ENCODE results near the gene STK32B. TPM values are rescaled to one million over a fixed set of nuclear protein-coding genes. Genes with fewer than 3 reads are reported as not detected.

The STK32B gene
- total and polyA plus RNA-seq, 2 of the 8 experiments (the other 6 are each of a cell fraction or from before 2014, with no cell fraction given): 2.3 to 2.5 TPM

DNA sequence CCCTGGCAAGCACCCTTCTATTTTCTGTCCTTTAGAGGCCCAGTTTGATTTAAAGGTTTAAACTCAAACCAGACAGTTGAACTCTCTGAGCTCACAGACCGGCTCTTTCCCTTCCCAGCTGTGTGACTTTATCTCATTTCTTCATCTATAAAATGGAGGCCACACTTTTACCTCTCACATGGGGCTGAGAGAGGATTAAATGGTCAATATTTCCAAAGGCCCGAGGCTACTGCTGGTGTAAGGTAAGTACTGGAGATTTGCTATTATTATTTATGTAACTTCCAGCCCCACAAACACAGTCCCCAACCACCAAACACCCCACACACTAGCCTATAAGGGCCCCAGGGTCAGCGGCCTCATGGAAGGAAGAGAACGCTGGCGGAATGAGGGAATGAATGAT lies 18.5 kb upstream of the STK32B start:
- Histone ChIP-seq H4K5ac (ENCODE audit: insufficient read length, low read depth, low read length) (no peak overlapping the region), H2BK12ac (ENCODE audit: low read depth, low read length) (no peak overlapping the region), H4K91ac (replicated peaks; ENCODE audit: insufficient read length, low read length) (no peak overlapping the region), H4K8ac (ENCODE audit: extremely low read depth, insufficient read depth, low read length) (no peak overlapping the region), H3K79me2 (ENCODE audit: control insufficient read depth in 1 of 2, insufficient read depth in 2 of 2, low read length in 2 of 2) (no peaks in the 10 kb centered on the region), H3K4ac (replicated peaks; ENCODE audit: insufficient read length, low read depth, low read length) (no peak overlapping the region), H4K20me1 (replicated peaks in 1 of 2; ENCODE audit: control insufficient read depth in 1 of 2, insufficient read depth in 2 of 2, low read length in 2 of 2) (no peaks in the 10 kb centered on the region), H2BK20ac (ENCODE audit: low read length) (no peak overlapping the region), H3K4me1 (replicated peaks in 1 of 4; ENCODE audit: control insufficient read depth in 3 of 4, insufficient read depth in 4 of 4, low read length in 3 of 4) (no peaks in the 10 kb centered on the region), H3K4me2 (ENCODE audit: insufficient read depth in 1 of 2, low read depth in 2 of 2, low read length in 2 of 2) (no peak overlapping the region), H3K14ac (ENCODE audit: insufficient read length) (no peak overlapping the region), H2BK15ac (ENCODE audit: low read length) (no peak overlapping the region), H3K27me3 (replicated peaks in 1 of 4; ENCODE audit: control insufficient read depth in 3 of 4, extremely low read depth in 1 of 4, insufficient read depth in 3 of 4, low read length in 3 of 4) (no peaks in the 10 kb centered on the region), H2AK5ac (ENCODE audit: low read depth, low read length) (no peak overlapping the region), H3K27ac (ENCODE audit: low read depth, low read length) (no peak overlapping the region), H3K23ac (ENCODE audit: insufficient read length) (no peak overlapping the region), H2AFZ (ENCODE audit: low read length) (no peak overlapping the region), H2BK120ac (replicated peaks; ENCODE audit: low read depth, low read length) (no peak overlapping the region), H3K9ac (replicated peaks in 1 of 4; ENCODE audit: extremely low read depth in 1 of 4, low read depth in 3 of 4, low read length in 3 of 4) (no peak overlapping the region), H3K9me3 (ENCODE audit: insufficient read depth in 2 of 2, low read depth in 1 of 2, low read length in 1 of 2) (no peaks in the 10 kb centered on the region), H3K79me1 (ENCODE audit: low read depth, low read length) (no peaks in the 10 kb centered on the region), H3K23me2 (ENCODE audit: low read depth, low read length) (no peaks in the 10 kb centered on the region), H3K4me3 (ENCODE audit: extremely low read depth in 1 of 4, insufficient read depth in 2 of 4, low read depth in 3 of 4, low read length in 4 of 4) (no peak overlapping the region), H3K36me3 (ENCODE audit: control insufficient read depth in 2 of 4, insufficient read depth in 4 of 4, low read length in 3 of 4) (no peaks in the 10 kb centered on the region), H3K56ac (replicated peaks; ENCODE audit: insufficient read length, low read depth, low read length) (no peak overlapping the region), H3K18ac (ENCODE audit: extremely low read depth, low read length) (no peak overlapping the region), H2BK5ac (ENCODE audit: low read depth, low read length) (no peak overlapping the region)
- FAIRE-seq (no peak), DNase-seq (ENCODE audit: low read depth in 1 of 2, low spot score in 2 of 2) (no peak)
- 86% methylated on average over 5 of the region's 5 CpGs; no CpG with 5 or more reads in 1 of the 2 experiments for WGBS, 2 experiments (ENCODE audit: extremely low coverage in 1 of 2, insufficient coverage in 1 of 2, insufficient read length in 1 of 2, insufficient replicate concordance in 2 of 2, low coverage in 1 of 2, low lambda C conversion rate in 2 of 2, missing lambda C conversion rate in 1 of 2)
- CTCF ChIA-PET (ENCODE audit: partially characterized antibody): interaction anchor here (0.7 to 1.0 kb wide), 2 partner anchors 34 to 360 kb away, joined by 3 read pairs; no protein-coding TSS in a partner anchor
- POLR2A ChIA-PET (ENCODE audit: partially characterized antibody): no interaction called here
- no peak for TF ChIP-seq TEAD4 (IDR thresholded peaks at IDR 0.05; ENCODE audit: low read depth, low read length)

Measured in H1 (cell line).